Stomach (tissue), 9 donors: Measurements from ENCODE around the gene MLLT10. TPM values are rescaled to one million over a fixed set of nuclear protein-coding genes. Genes with fewer than 3 reads are reported as not detected.

Source experiments
- DNase-seq, 2 donors: peaks; one replicate each; pipeline versions ENCODE4 v3.0.0 to v3.0.0-alpha.2; 2013 to 2019
- H3K27ac ChIP-seq, 5 donors: fragments of 200-600 bp in 4 of 5; sonication (generic) in 4 of 5; one replicate each; pipeline ENCODE4 v1.5.1; 2013 to 2019; ENCODE audit warnings: mild to moderate bottlenecking in 1 of 5, moderate library complexity in 1 of 5
- H3K27me3 ChIP-seq, 3 donors: fragments of 200-600 bp; sonication (generic); one replicate each; pipeline ENCODE4 v1.5.1; 2017 to 2019; ENCODE audit warnings: mixed run types in 1 of 3
- H3K36me3 ChIP-seq, 4 donors: fragments of 200-600 bp; sonication (generic); 1 replicate in 3 of 4; 2 replicates in 1 of 4; pipeline ENCODE4 v1.5.1; 2016 to 2019
- H3K4me1 ChIP-seq, 4 donors: fragments of 200-600 bp; sonication (generic); one replicate each; pipeline ENCODE4 v1.5.1; 2016 to 2019
- H3K4me3 ChIP-seq, 4 donors: fragments of 200-600 bp; sonication (generic) in 3 of 4; one replicate each; pipeline ENCODE4 v1.5.1; 2016 to 2019; ENCODE audit warnings: mild to moderate bottlenecking in 1 of 4
- H3K9me3 ChIP-seq, 4 donors: fragments of 200-600 bp; sonication (generic); one replicate each; pipeline ENCODE4 v1.5.1; 2016 to 2019
- EP300 ChIP-seq: sonication (generic); formaldehyde crosslinking; IDR thresholded peaks from one replicate; pipeline ENCODE4 v1.6.1; 2017; ENCODE audit warnings: antibody characterized with exemption
- POLR2A ChIP-seq, 4 donors: fragments of 450-650 bp; IDR thresholded peaks; one replicate each; pipeline ENCODE4 v1.6.1; 2016; ENCODE audit warnings: antibody characterized with exemption in 4 of 4, control low read depth in 2 of 4, mild to moderate bottlenecking in 1 of 4, moderate library complexity in 1 of 4
- POLR2AphosphoS5 ChIP-seq, 3 donors: sonication (generic); formaldehyde crosslinking; IDR thresholded peaks; one replicate each; pipeline ENCODE4 v1.6.1; 2016; ENCODE audit warnings: antibody characterized with exemption in 3 of 3
- WGBS, 5 donors: extraction: QIAGEN DNeasy Blood & Tissue Kit in 3 of 5; methylation state at CpG; one replicate each; pipeline versions ENCODE4 v1.1.5 to v1.1.7; 2013 to 2018; 5-methylcytosine and 5-hydroxymethylcytosine counted together
- intact Hi-C: fragments of 100-400 bp; cut with DNase I; formaldehyde crosslinking; loops from one replicate; pipeline ENCODE4 v1.15.1; 2023; ENCODE audit warnings: low total_unique reads
- polyA plus RNA-seq, 3 donors: library from polyadenylated mRNA; stranded (reverse); fragments of 200-250 nt; gene quantifications; one replicate each; pipeline ENCODE4 v1.2.3, GENCODE V29; 2013
- total RNA-seq, 5 donors: library from RNA; depleted of rRNA; stranded (reverse); fragments of >200 nt; gene quantifications; one replicate each; pipeline versions ENCODE4 v1.1.0 to v1.2.3, GENCODE V29; 2014 to 2016
- TF ChIP-seq, protein P1 (sequence below), 7 experiments: fragments of 450-650 bp in 4 of 7; fragments of 200-600 bp in 3 of 7; sonication (generic) in 3 of 7; IDR thresholded peaks; one replicate each; pipeline ENCODE4 v1.5.1; 2016 to 2019; ENCODE audit warnings: antibody characterized with exemption in 7 of 7, control low read depth in 2 of 7, mild to moderate bottlenecking in 1 of 7
- donor health status: healthy with polysubstance abuse.
- donor health status: Bipolar disorder and iron deficiency.
- donor health status: healthy.

Gene MLLT10
- total and polyA plus RNA-seq, 8 donors, result 12.8 to 76.9 (median 23.8) TPM

DNA sequence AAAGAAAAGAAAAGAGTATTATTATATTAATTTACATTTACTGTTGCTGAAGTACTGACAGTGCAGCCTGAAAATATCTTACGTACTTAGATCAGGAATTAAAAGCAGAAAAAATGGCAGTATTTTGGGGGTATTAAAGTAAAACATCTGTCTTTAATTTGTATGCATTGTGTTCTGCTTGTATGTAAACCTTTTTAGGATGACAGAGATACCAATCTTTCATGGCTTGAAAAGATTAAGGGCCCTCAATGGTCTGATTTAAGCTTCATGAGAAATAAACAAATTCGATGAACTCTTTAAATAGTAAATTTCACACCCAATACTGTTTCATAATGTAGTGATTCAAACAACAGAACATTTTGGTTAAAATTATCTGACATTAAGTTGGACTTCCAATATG is 116.3 kb downstream of the MLLT10 start:
- DNase-seq, result no peak
- intact Hi-C loops, result no loop called here
- 80 to 89% (median 86%) methylated on average over 2 of the region's 2 CpGs for WGBS, 5 donors
- Histone ChIP-seq H3K27me3 (no peaks in the 10 kb centered on the region), H3K4me1 (no peaks in the 10 kb centered on the region), H3K27ac (no peak overlapping the region), H3K4me3 (no peak overlapping the region), H3K36me3 (peaks cover 0 to 31% (median 12%) of the 10 kb centered on the region in 4 donors), H3K9me3 (no peaks in the 10 kb centered on the region)
- TF ChIP-seq POLR2AphosphoS5 (IDR thresholded peaks at IDR 0.05) (no peak), EP300 (no peak), POLR2A (IDR thresholded peaks at IDR 0.05) (no peak)
- TF ChIP-seq, protein P1, sequence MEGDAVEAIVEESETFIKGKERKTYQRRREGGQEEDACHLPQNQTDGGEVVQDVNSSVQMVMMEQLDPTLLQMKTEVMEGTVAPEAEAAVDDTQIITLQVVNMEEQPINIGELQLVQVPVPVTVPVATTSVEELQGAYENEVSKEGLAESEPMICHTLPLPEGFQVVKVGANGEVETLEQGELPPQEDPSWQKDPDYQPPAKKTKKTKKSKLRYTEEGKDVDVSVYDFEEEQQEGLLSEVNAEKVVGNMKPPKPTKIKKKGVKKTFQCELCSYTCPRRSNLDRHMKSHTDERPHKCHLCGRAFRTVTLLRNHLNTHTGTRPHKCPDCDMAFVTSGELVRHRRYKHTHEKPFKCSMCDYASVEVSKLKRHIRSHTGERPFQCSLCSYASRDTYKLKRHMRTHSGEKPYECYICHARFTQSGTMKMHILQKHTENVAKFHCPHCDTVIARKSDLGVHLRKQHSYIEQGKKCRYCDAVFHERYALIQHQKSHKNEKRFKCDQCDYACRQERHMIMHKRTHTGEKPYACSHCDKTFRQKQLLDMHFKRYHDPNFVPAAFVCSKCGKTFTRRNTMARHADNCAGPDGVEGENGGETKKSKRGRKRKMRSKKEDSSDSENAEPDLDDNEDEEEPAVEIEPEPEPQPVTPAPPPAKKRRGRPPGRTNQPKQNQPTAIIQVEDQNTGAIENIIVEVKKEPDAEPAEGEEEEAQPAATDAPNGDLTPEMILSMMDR (IDR thresholded peaks at IDR 0.05), result no peak

DNA sequence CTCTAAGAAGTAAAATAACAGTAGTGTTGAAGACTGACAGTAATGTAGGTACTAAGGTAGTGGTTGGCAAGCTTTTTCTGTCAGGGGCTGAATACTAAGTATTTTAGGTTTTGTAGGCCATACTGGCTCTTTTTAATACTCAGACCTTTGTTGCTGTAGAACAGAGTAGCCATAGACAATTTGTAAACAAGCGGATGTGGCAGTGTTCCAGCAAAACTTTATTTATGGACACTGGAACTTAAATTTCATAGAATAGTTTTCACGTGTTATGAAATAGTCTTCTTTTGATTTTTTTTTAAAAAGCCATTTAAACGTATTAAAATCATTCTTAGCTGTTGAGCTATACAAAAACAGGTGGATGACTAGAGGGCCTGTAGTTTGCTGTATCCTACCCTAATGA is 121.2 kb downstream of the MLLT10 start:
- H3K4me3 ChIP-seq, result no peak overlapping the region
- intact Hi-C loops, result no loop called here

DNA sequence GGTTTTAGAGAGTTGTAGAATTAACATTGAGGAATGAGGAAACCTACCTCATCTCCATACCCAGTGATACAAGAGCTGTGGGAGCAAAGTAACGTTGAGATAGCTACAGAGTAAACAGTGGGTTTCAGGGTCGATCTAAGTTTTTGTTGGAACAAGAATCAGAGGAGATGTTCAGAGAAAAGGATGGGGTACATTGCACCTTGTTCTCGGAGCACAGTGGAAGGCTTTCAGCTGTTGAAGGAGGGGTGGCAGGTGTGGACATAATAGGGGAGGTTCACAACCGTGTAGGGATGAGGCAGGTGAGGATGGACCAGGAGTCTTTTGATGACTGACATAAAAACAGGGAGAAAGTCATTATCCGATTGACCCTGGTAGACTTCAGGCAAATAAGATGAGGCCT is 121.7 kb downstream of the MLLT10 start:
- no peak for DNase-seq
- WGBS, 5 donors, result 74 to 92% (median 81%) methylated on average over 5 of the region's 5 CpGs
- Histone ChIP-seq H3K4me1 (peaks cover 0 to 27% (median 9%) of the 10 kb centered on the region in 4 donors), H3K4me3 (no peak overlapping the region), H3K27me3 (no peaks in the 10 kb centered on the region), H3K27ac (no peak overlapping the region), H3K36me3 (peaks cover 0 to 18% (median 12%) of the 10 kb centered on the region in 4 donors), H3K9me3 (no peaks in the 10 kb centered on the region)
- intact Hi-C loops, result no loop called here
- TF ChIP-seq, protein P1 (IDR thresholded peaks at IDR 0.05), result no peak
- TF ChIP-seq POLR2AphosphoS5 (IDR thresholded peaks at IDR 0.05), result no peak
- no peak for TF ChIP-seq POLR2A (IDR thresholded peaks at IDR 0.05)
- no peak for TF ChIP-seq EP300

More for the DNA sequence above, 121.2 kb downstream of the MLLT10 start:
- no peaks in the 10 kb centered on the region for H3K27me3 ChIP-seq
- no peaks in the 10 kb centered on the region for H3K9me3 ChIP-seq
- peaks cover 0 to 18% (median 12%) of the 10 kb centered on the region in 4 donors for H3K36me3 ChIP-seq
- 82 to 90% (median 85%) methylated on average over 3 of the region's 3 CpGs for WGBS, 5 donors
- H3K27ac ChIP-seq, result no peak overlapping the region
- DNase-seq, result no peak
- H3K4me1 ChIP-seq, result peaks cover 0 to 27% (median 9%) of the 10 kb centered on the region in 4 donors
- TF ChIP-seq POLR2A (IDR thresholded peaks at IDR 0.05) (no peak), EP300 (no peak), POLR2AphosphoS5 (IDR thresholded peaks at IDR 0.05) (no peak)
- TF ChIP-seq, protein P1 (IDR thresholded peaks at IDR 0.05), result no peak

DNA sequence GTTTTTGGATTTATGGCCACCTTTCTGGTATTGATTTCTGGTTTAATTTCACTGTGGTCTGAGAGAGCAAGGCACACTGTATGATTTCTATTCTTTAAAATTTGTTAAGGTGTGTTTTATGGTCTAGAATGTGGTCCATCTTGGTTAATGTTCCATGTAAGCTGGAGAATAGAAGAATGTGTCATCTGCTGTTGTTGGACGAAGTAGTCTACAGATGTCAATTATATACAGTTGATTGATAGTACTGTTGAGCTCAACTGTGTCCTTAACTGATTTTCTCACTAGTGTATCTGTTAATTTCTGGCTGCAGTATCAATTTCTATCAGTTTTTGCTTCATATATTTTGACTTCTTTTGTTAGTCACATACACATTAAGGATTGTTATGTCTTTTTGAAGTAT is 127.1 kb downstream of the MLLT10 start:
- Histone ChIP-seq H3K27me3 (no peaks in the 10 kb centered on the region), H3K9me3 (no peaks in the 10 kb centered on the region), H3K36me3 (peaks cover 0 to 7% (median 4%) of the 10 kb centered on the region in 4 donors), H3K4me3 (no peak overlapping the region), H3K4me1 (peaks cover 0 to 51% (median 23%) of the 10 kb centered on the region in 4 donors), H3K27ac (no peak overlapping the region)
- TF ChIP-seq POLR2AphosphoS5 (IDR thresholded peaks at IDR 0.05), result no peak
- TF ChIP-seq, protein P1 (IDR thresholded peaks at IDR 0.05), result no peak
- no peak for TF ChIP-seq POLR2A (IDR thresholded peaks at IDR 0.05)
- TF ChIP-seq EP300, result no peak
- WGBS, 5 donors, result 75 to 94% (median 85%) methylated on average over 1 of the region's 1 CpG
- intact Hi-C loops, result no loop called here
- DNase-seq, result no peak
